HUES6 (cell line): ENCODE results near the gene SOCS2.

Source experiments
- H3K27ac ChIP-seq: 2 replicates; pipeline ENCODE4 v1.7.0; 2013; ENCODE audit warnings: low read depth, mild to moderate bottlenecking, low read length, inconsistent platforms
- H3K27me3 ChIP-seq: 2 replicates; pipeline ENCODE4 v1.6.1; 2013; ENCODE audit warnings: low read length; ENCODE audit not compliant: control insufficient read depth, insufficient read depth
- H3K36me3 ChIP-seq: 2 replicates; pipeline ENCODE4 v1.6.1; 2013; ENCODE audit warnings: low read length; ENCODE audit not compliant: control insufficient read depth, insufficient read depth
- H3K4me1 ChIP-seq: 2 replicates; pipeline ENCODE4 v1.6.1; 2013; ENCODE audit warnings: low read length; ENCODE audit not compliant: control insufficient read depth, insufficient read depth
- H3K4me3 ChIP-seq: 2 replicates; pipeline ENCODE4 v1.5.1; 2013; ENCODE audit warnings: low read depth, low read length
- H3K9ac ChIP-seq: one replicate; pipeline ENCODE4 v1.6.1; 2013; ENCODE audit warnings: mild to moderate bottlenecking, low read length
- H3K9me3 ChIP-seq: 2 replicates; pipeline ENCODE4 v1.6.1; 2013; ENCODE audit warnings: low read depth, low read length; ENCODE audit not compliant: control insufficient read depth, insufficient read depth

The SOCS2 gene

GRCh38 chr12:93571925-93572711, at the start of gene SOCS2:
Gene SOCS2 (plus strand): TSS chr12:93572675. CDS start chr12:93572898, 223 bp downstream.
- peak within 1 kb of the TSS; percentile 93 for H3K9ac ChIP-seq

GRCh38 chr12:93524386-93525133, 47.9 kb upstream of the SOCS2 start:
- Histone ChIP-seq H3K4me3 (no peak overlapping the region), H3K27ac (no peak overlapping the region), H3K9ac (no peak overlapping the region), H3K9me3 (no peaks in the 10 kb centered on the region), H3K36me3 (no peaks in the 10 kb centered on the region), H3K27me3 (no peaks in the 10 kb centered on the region), H3K4me1 (peaks cover 6% of the 10 kb centered on the region; the same call in 1 of the 2 replicates)

More at GRCh38 chr12:93571925-93572711, at the start of gene SOCS2:
- Histone ChIP-seq H3K4me1 (peaks cover 3% of the 10 kb centered on the region; the same call in 1 of the 2 replicates), H3K9me3 (no peaks in the 10 kb centered on the region), H3K27me3 (peaks cover 32% of the 10 kb centered on the region), H3K27ac (peak within 1 kb of the TSS; percentile 93; the same call in 1 of the 2 replicates), H3K4me3 (peak within 1 kb of the TSS; percentile 95), H3K36me3 (peaks cover 26% of the 10 kb centered on the region)

- Histone ChIP-seq H3K9me3 (no peaks in the 10 kb centered on the region), H3K9ac (no peak overlapping the region), H3K36me3 (no peaks in the 10 kb centered on the region), H3K4me3 (no peak overlapping the region), H3K4me1 (0 out of 2 replicates have a peak, but pooled peaks cover 6% of the 10 kb centered on the region), H3K27me3 (no peaks in the 10 kb centered on the region), H3K27ac (no peak overlapping the region; the same call in 1 of the 2 replicates)
Measured at GRCh38 chr12:93526786-93527428, 45.6 kb upstream of the SOCS2 start.

- H3K9ac ChIP-seq: no peak overlapping the region
- H3K4me3 ChIP-seq: no peak overlapping the region
- H3K4me1 ChIP-seq: 0 out of 2 replicates have a peak, but pooled peaks cover 6% of the 10 kb centered on the region
- no peak overlapping the region for H3K27ac ChIP-seq
- no peaks in the 10 kb centered on the region for H3K27me3 ChIP-seq
- H3K9me3 ChIP-seq: no peaks in the 10 kb centered on the region
- H3K36me3 ChIP-seq: no peaks in the 10 kb centered on the region
Measured at GRCh38 chr12:93530358-93530757, 42.1 kb upstream of the SOCS2 start.

- no peak overlapping the region for H3K4me3 ChIP-seq
- no peak overlapping the region for H3K9ac ChIP-seq
- no peaks in the 10 kb centered on the region for H3K9me3 ChIP-seq
- no peaks in the 10 kb centered on the region for H3K4me1 ChIP-seq
- no peak overlapping the region for H3K27ac ChIP-seq
- H3K27me3 ChIP-seq: no peaks in the 10 kb centered on the region
- no peaks in the 10 kb centered on the region for H3K36me3 ChIP-seq
Measured at GRCh38 chr12:93533310-93533709, 39.2 kb upstream of the SOCS2 start.

- Histone ChIP-seq H3K27ac (no peak overlapping the region), H3K36me3 (no peaks in the 10 kb centered on the region), H3K4me1 (no peaks in the 10 kb centered on the region), H3K4me3 (no peak overlapping the region), H3K27me3 (no peaks in the 10 kb centered on the region), H3K9me3 (no peaks in the 10 kb centered on the region), H3K9ac (no peak overlapping the region)
Measured at GRCh38 chr12:93536111-93536765, 36.2 kb upstream of the SOCS2 start.

GRCh38 chr12:93536766-93537488, 35.5 kb upstream of the SOCS2 start:
- no peaks in the 10 kb centered on the region for H3K27me3 ChIP-seq
- no peak overlapping the region for H3K27ac ChIP-seq
- H3K36me3 ChIP-seq: no peaks in the 10 kb centered on the region
- H3K4me1 ChIP-seq: peaks cover 3% of the 10 kb centered on the region; the same call in 1 of the 2 replicates
- no peaks in the 10 kb centered on the region for H3K9me3 ChIP-seq
- no peak overlapping the region for H3K9ac ChIP-seq
- no peak overlapping the region for H3K4me3 ChIP-seq

- peaks cover 3% of the 10 kb centered on the region; the same call in 1 of the 2 replicates for H3K4me1 ChIP-seq
- H3K36me3 ChIP-seq: no peaks in the 10 kb centered on the region
- H3K4me3 ChIP-seq: no peak overlapping the region
- H3K9ac ChIP-seq: no peak overlapping the region
- H3K27me3 ChIP-seq: no peaks in the 10 kb centered on the region
- no peaks in the 10 kb centered on the region for H3K9me3 ChIP-seq
- H3K27ac ChIP-seq: no peak overlapping the region
Measured at GRCh38 chr12:93537769-93538168, 34.7 kb upstream of the SOCS2 start.

- H3K27ac ChIP-seq: no peak overlapping the region
- no peak overlapping the region for H3K4me3 ChIP-seq
Measured at GRCh38 chr12:93539821-93540220, 32.7 kb upstream of the SOCS2 start.

GRCh38 chr12:93540466-93540865, 32.0 kb upstream of the SOCS2 start:
- Histone ChIP-seq H3K9ac (no peak overlapping the region), H3K4me3 (no peak overlapping the region), H3K4me1 (peaks cover 3% of the 10 kb centered on the region; the same call in 1 of the 2 replicates), H3K9me3 (no peaks in the 10 kb centered on the region), H3K36me3 (peaks cover 3% of the 10 kb centered on the region; the same call in 1 of the 2 replicates), H3K27me3 (no peaks in the 10 kb centered on the region), H3K27ac (no peak overlapping the region)

More at GRCh38 chr12:93539821-93540220, 32.7 kb upstream of the SOCS2 start:
- no peak overlapping the region for H3K9ac ChIP-seq
- H3K36me3 ChIP-seq: peaks cover 3% of the 10 kb centered on the region; the same call in 1 of the 2 replicates
- H3K27me3 ChIP-seq: no peaks in the 10 kb centered on the region
- no peaks in the 10 kb centered on the region for H3K9me3 ChIP-seq
- peaks cover 3% of the 10 kb centered on the region; the same call in 1 of the 2 replicates for H3K4me1 ChIP-seq
